GM19455 (cell line): ENCODE data around the gene CASZ1.

Experiments
- ATAC-seq: cut with Tn5 transposase; IDR thresholded peaks from one replicate; pipeline ENCODE4 v1.9.1; 2021; ENCODE audit not compliant: unreplicated experiment

CASZ1 gene

GRCh38 chr1:10657088-10657847 lies 139.2 kb downstream of the CASZ1 start:
- no peak for ATAC-seq

GRCh38 chr1:10656431-10656830 lies 140.0 kb downstream of the CASZ1 start:
- no peak for ATAC-seq

GRCh38 chr1:10655002-10655401 lies 141.4 kb downstream of the CASZ1 start:
- ATAC-seq: no peak

- no peak for ATAC-seq
These were observed 142.9 kb downstream of the CASZ1 start for GRCh38 chr1:10653370-10654125.

- no peak for ATAC-seq
These were observed 143.8 kb downstream of the CASZ1 start for GRCh38 chr1:10652626-10653025.

- no peak for ATAC-seq
These were observed 144.7 kb downstream of the CASZ1 start for GRCh38 chr1:10651793-10652192.

GRCh38 chr1:10651389-10651766 lies 145.1 kb downstream of the CASZ1 start:
- ATAC-seq: no peak

GRCh38 chr1:10650556-10651388 lies 145.7 kb downstream of the CASZ1 start:
- no peak for ATAC-seq

- ATAC-seq: no peak
These were observed 146.8 kb downstream of the CASZ1 start for GRCh38 chr1:10649517-10650201.

- no peak for ATAC-seq
These were observed 147.5 kb downstream of the CASZ1 start for GRCh38 chr1:10648689-10649516.

- ATAC-seq: no peak
These were observed 148.9 kb downstream of the CASZ1 start for GRCh38 chr1:10647414-10648170.

GRCh38 chr1:10646347-10646861 lies 150.0 kb downstream of the CASZ1 start:
- no peak for ATAC-seq

- no peak for ATAC-seq
These were observed 151.9 kb downstream of the CASZ1 start for GRCh38 chr1:10644307-10645128.

- ATAC-seq: no peak
These were observed 152.7 kb downstream of the CASZ1 start for GRCh38 chr1:10643607-10644306.

GRCh38 chr1:10642403-10643080 lies 153.9 kb downstream of the CASZ1 start:
- ATAC-seq: no peak

GRCh38 chr1:10641976-10642375 lies 154.5 kb downstream of the CASZ1 start:
- no peak for ATAC-seq
